ENCODE results near the gene ZBTB16. TPM values are rescaled to one million over a fixed set of nuclear protein-coding genes. Genes with fewer than 3 reads are reported as not detected.

ZBTB16 gene
- total and polyA plus RNA-seq, 12 donors: 7.9 to 119 (median 53.2) TPM

DNA sequence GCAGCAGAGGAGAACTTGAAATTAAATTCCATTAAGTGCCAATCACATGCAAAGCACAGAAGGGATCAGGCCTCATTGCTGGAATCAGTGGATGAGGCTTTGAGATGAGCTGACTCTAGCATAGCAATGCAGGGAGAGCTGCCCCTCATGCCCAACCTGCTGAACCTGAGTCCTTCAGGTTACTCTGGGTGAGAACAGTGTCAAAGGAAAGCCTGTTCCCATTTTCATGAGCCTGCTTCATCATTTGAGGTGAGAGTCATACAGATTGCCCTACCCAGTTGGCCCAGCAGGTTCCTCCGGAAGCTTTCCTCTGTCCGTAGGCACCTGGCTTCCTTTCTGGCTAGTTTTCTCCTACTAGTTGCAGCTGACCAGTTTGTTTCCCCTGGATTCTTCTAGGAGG is 25.9 kb upstream of the ZBTB16 start:
- no peak for TF ChIP-seq POLR2A (IDR thresholded peaks at IDR 0.05)
- TF ChIP-seq, protein P1, sequence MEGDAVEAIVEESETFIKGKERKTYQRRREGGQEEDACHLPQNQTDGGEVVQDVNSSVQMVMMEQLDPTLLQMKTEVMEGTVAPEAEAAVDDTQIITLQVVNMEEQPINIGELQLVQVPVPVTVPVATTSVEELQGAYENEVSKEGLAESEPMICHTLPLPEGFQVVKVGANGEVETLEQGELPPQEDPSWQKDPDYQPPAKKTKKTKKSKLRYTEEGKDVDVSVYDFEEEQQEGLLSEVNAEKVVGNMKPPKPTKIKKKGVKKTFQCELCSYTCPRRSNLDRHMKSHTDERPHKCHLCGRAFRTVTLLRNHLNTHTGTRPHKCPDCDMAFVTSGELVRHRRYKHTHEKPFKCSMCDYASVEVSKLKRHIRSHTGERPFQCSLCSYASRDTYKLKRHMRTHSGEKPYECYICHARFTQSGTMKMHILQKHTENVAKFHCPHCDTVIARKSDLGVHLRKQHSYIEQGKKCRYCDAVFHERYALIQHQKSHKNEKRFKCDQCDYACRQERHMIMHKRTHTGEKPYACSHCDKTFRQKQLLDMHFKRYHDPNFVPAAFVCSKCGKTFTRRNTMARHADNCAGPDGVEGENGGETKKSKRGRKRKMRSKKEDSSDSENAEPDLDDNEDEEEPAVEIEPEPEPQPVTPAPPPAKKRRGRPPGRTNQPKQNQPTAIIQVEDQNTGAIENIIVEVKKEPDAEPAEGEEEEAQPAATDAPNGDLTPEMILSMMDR (IDR thresholded peaks at IDR 0.05): no peak
- peaks cover 0 to 14% of the 10 kb centered on the region in 2 donors for H3K4me1 ChIP-seq (replicated peaks in 1 of 2)
- H3K9me3 ChIP-seq (replicated peaks in 1 of 3): no peaks in the 10 kb centered on the region
- 88 to 94% (median 92%) methylated on average over 2 of the region's 2 CpGs for WGBS, 4 donors
- no peak overlapping the region for H3K27ac ChIP-seq
- intact Hi-C loops (cut with DNase I): loop anchor here (5.0 to 10.0 kb wide), 2 partner anchors 139 to 224 kb away; no protein-coding TSS in a partner anchor
- DNase-seq: no peak
- H3K4me3 ChIP-seq: no peak overlapping the region
- H3K27me3 ChIP-seq: no peaks in the 10 kb centered on the region
- no peaks in the 10 kb centered on the region for H3K36me3 ChIP-seq (replicated peaks in 1 of 2)

DNA sequence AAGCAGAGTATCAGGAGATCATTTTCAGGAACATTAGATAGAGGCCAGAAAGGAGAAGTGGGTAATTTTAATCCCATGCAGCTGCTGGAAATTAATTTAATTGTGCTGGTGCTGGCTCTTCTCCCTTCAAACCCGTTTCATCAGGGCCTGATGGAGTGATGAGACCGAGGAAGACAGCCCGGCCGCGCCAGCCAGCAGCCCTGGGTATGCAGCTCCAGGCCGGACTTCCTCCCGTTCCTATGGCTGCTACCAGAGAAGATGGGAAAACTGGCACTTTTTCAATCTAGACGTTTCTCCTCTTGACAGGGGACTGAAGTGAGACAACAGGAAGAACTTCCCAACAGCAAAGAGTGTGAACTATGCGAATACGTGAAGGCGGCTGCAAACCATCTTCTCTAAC is 24.6 kb upstream of the ZBTB16 start:
- WGBS, 4 donors: 80 to 90% (median 85%) methylated on average over 11 of the region's 11 CpGs
- no peak for DNase-seq
- intact Hi-C loops (cut with DNase I): loop anchor here (5.0 to 10.0 kb wide), 3 partner anchors 140 to 227 kb away; no protein-coding TSS in a partner anchor

DNA sequence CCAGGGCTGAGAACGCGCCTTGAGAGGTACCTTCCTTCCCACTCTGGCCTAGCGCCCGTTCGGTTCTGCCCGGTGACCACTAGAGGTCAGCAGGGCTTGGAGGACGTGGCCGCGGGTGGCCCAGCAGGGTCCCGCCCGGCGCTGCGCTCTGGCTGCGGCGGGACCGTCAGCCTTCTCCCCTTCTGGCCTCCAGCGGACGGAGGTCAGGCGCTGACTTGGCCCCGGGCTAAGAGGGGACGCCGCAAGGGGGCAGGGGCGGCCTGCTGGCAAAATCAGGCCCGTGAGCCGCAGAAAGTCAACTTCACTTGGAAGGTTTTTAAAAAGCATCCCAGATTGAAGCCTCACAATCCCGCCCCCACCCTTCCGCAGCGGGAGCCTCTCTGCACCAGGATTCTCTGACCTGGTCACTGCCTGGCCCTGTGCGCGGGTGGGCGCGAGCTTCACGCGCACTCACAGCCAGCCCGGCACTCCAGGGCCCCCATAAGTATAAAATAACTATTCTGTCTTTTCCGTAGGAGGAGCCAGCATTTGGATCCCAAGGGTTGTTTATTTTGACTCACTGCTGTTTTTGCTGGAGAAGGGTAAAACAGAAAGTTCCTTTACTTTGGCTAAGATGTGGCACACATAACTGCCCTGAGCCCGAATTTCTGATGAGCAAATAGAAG is 23.2 kb upstream of the ZBTB16 start:
- H3K4me3 ChIP-seq: peak overlapping the region in 2 of 4 donors; percentile 18 to 43
- H3K9me3 ChIP-seq (replicated peaks in 1 of 3): no peaks in the 10 kb centered on the region

More for the DNA sequence above, 24.6 kb upstream of the ZBTB16 start:
- H3K4me1 ChIP-seq (replicated peaks in 1 of 2): peaks cover 0 to 14% of the 10 kb centered on the region in 2 donors
- H3K9me3 ChIP-seq (replicated peaks in 1 of 3): no peaks in the 10 kb centered on the region
- H3K36me3 ChIP-seq (replicated peaks in 1 of 2): no peaks in the 10 kb centered on the region
- H3K27me3 ChIP-seq: no peaks in the 10 kb centered on the region
- H3K27ac ChIP-seq: no peak overlapping the region
- no peak overlapping the region for H3K4me3 ChIP-seq
- no peak for TF ChIP-seq POLR2A (IDR thresholded peaks at IDR 0.05)
- TF ChIP-seq, protein P1 (IDR thresholded peaks at IDR 0.05): no peak

DNA sequence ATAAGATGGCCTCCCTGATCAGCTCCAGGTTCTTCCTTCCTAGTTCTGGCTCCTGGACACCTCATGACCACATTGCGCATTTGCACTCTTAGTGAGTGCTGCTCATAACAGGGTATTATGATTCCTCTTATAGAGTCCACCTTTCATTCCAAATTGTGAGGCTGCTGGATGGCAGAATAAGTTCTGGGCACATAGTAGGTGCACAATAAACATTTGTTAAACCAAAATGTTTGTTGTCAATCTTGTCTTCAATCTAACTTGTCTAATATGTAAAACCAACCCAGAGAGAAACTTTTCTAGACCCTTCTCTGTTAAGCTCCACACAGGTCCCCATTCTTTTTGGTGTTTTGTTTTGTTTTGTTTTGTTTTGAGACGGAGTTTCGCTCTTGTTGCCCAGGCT is 22.6 kb upstream of the ZBTB16 start:
- TF ChIP-seq, protein P1 (IDR thresholded peaks at IDR 0.05): no peak
- TF ChIP-seq POLR2A (IDR thresholded peaks at IDR 0.05): no peak
- H3K27me3 ChIP-seq: no peaks in the 10 kb centered on the region
- DNase-seq: no peak
- no peaks in the 10 kb centered on the region for H3K36me3 ChIP-seq (replicated peaks in 1 of 2)
- no peak overlapping the region for H3K4me3 ChIP-seq
- intact Hi-C loops (cut with DNase I): loop anchor here in 1 of 2 donors (5.0 to 10.0 kb wide), 2 partner anchors 142 to 225 kb away; no protein-coding TSS in a partner anchor
- no peaks in the 10 kb centered on the region for H3K9me3 ChIP-seq (replicated peaks in 1 of 3)
- WGBS, 4 donors: 89 to 96% (median 94%) methylated on average over 3 of the region's 3 CpGs
- H3K4me1 ChIP-seq (replicated peaks in 1 of 2): peaks cover 0 to 14% of the 10 kb centered on the region in 2 donors
- H3K27ac ChIP-seq: peak overlapping the region in 2 of 5 donors; percentile 74 to 83

More for the DNA sequence above, 23.2 kb upstream of the ZBTB16 start:
- no peaks in the 10 kb centered on the region for H3K27me3 ChIP-seq
- peak; percentile 85 to 93 (median 89) for DNase-seq
- H3K36me3 ChIP-seq (replicated peaks in 1 of 2): no peaks in the 10 kb centered on the region
- H3K4me1 ChIP-seq (replicated peaks in 1 of 2): peaks cover 0 to 14% of the 10 kb centered on the region in 2 donors
- peak overlapping the region in 4 of 5 donors; percentile 30 to 83 (median 71) for H3K27ac ChIP-seq
- intact Hi-C loops (cut with DNase I): loop anchor here in 1 of 2 donors (5.0 to 10.0 kb wide), 2 partner anchors 141 to 226 kb away; no protein-coding TSS in a partner anchor
- WGBS, 4 donors: 2 to 7% (median 4%) methylated on average over 6 to 37 of the region's 37 CpGs
- peak in 1 of 2 donors; percentile 27 for TF ChIP-seq POLR2A (IDR thresholded peaks at IDR 0.05)
- TF ChIP-seq, protein P1 (IDR thresholded peaks at IDR 0.05): peak; percentile 69 to 95 (median 86)

Data from adrenal gland (tissue), 12 donors.